GM20000 (cell line): ENCODE data around the gene DNAH5.
A peak's percentile ranks its signal among the peaks of the same experiment; 100 is the strongest.

Experiments used
- DNase-seq: peaks from one replicate; pipeline ENCODE4 v3.0.0; 2012; ENCODE audit warnings: low spot score
- CTCF ChIP-seq: IDR thresholded peaks from 2 replicates; pipeline ENCODE4 v1.5.1; 2012; ENCODE audit warnings: mild to moderate bottlenecking, control low read depth; ENCODE audit errors: extremely low read depth, missing control alignments

Gene DNAH5

GRCh38 chr5:13909271-13909670, 35.2 kb downstream of the DNAH5 start:
- no peak for DNase-seq
- TF ChIP-seq CTCF = no peak

GRCh38 chr5:13898569-13898968, 45.9 kb downstream of the DNAH5 start:
- DNase-seq = no peak
- no peak for TF ChIP-seq CTCF

- no peak for TF ChIP-seq CTCF
- DNase-seq = no peak
Measured at GRCh38 chr5:13878357-13878756, 66.1 kb downstream of the DNAH5 start.

- no peak for TF ChIP-seq CTCF
- DNase-seq = peak; percentile 12
Measured at GRCh38 chr5:13866792-13867191, 77.7 kb downstream of the DNAH5 start.

- TF ChIP-seq CTCF = no peak
- DNase-seq = no peak
Measured at GRCh38 chr5:13865312-13865711, 79.2 kb downstream of the DNAH5 start.

GRCh38 chr5:13860146-13860545, 84.3 kb downstream of the DNAH5 start:
- no peak for DNase-seq
- no peak for TF ChIP-seq CTCF

GRCh38 chr5:13859270-13860065, 85.0 kb downstream of the DNAH5 start:
- DNase-seq = no peak

More at GRCh38 chr5:13859270-13860065, 85.0 kb downstream of the DNAH5 start:
- TF ChIP-seq CTCF = no peak
